SHP77 treated with DMSO at 0.1 percent for 48 hours (cell line): ENCODE data around the gene MBTPS1.

Experiments
- DNase-seq: peaks from one replicate; lab custom pipeline; 2025; lab: John Stamatoyannopoulos, UW

The MBTPS1 gene

DNA sequence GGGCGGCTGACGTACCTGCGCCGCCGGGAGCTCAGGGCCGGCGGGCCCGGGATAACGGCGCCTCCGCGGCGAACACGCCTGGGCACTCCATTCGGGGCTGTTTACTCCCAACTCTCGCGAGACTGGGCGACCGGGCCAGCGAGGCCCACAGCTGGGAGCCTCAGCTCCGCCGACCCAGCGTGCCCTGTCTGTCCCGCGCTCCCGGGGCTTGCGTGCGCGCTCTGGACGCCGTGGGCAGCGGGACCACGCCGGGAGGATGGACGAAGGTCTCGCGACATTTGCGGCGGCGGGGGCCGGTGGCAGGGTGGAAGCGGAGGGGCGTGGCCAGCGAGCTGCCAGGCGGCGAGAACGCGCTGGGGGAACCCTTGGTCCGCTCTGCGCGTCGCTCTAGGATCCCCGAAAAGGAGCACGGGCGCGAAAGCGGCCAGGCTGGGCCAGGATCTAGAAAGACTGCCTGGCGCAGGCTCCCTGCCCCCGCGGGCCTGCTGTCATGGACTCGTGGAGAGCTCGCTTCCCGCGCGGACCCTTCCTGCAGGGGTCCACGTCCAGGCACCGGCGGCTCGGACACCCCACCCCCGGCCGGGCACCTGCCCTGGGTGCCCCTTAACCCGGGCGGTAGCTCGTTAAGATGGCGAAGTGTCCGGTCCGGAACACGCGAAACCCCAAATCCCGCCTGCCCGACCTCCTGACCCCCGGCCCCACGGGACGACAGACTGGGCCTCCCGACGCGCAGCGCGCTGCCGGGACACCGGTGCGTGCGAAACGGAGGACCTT lies at the start of gene MBTPS1:
MBTPS1 (minus strand) TSS at position 223 of the 774 bp plus-strand sequence. CDS start 15,159 bp downstream, outside the sequence.
- peak; percentile 96 for DNase-seq

DNA sequence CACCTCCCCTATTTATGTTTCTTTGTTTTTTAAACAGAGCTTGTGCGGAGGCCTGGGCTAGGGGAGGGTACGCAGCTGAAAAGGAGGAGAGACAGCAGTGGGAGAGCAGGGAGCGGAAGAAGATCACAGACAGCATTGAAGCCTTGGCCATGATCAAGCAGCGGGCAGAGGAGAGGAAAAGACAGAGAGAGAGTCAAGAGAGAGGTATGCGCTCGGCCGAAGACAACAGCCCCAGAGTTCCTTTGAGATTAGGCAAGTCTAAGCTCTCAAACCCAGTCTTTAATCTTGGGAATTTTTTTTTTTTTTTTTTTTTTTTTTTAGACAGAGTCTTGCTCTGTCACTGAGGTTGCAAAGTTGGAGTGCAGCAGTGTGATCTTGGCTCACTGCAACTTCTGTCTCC lies 49.0 kb upstream of the MBTPS1 start:
- DNase-seq, result no peak

DNA sequence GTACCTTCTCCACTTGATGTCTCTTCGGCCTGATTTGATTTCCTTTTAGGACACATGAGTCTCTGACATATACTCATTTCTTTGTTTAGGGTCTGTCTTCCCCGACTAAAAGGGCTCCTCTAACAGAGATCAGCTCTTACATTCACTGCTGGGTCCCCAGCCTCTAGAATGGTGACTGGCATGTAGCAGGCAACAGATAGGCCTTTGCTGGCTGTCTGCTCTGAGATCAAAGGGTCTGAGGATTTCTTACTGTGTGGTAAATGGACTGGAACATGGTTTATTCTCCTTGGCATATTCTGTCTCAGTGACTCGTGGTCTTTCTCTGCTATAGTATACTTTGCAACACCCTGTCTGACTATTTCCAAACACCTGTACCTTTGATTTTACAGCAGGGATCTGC lies 45.1 kb upstream of the MBTPS1 start:
- no peak for DNase-seq

DNA sequence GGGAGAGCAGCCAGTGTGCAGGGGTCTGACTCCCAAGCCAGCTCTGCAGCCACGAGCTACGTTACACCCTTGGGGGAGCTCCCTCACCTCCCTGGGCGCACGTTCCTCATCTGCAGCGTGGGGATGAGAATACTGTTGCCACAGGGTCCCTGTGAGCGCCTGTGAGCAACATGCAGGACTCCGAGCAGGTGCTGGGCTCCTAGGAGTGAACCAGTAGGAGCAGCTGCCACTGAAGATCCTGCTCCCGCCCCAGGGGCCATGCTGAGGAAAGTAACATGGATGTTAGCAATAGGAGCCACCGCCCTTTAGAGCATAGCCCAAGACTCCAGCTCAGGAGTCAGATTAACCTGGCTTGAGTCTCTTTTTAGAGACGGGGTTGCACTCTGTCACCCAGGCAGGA lies 44.3 kb upstream of the MBTPS1 start:
- no peak for DNase-seq

DNA sequence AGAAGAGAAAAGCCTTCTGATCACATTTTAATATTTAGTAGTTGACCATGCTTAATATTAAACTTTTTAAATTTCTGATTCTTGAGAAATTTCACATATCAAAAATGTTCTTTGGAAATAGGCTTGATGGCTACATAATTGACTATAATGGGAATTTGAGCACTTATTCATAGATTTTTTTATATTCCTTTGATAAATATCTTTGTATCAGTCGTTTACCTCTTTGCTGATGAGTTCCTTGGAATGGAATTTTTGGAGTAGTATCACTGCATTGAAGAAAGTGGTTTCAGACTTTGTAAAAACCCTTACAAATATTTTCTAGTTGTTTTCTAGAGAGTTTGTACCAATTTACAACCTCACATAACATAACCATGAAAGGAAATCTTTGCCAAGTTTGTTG lies 43.1 kb upstream of the MBTPS1 start:
- no peak for DNase-seq

GRCh38 chr16:84159007-84159406 lies 42.3 kb upstream of the MBTPS1 start:
- no peak for DNase-seq

- no peak for DNase-seq
Observed at GRCh38 chr16:84156342-84156784, 39.6 kb upstream of the MBTPS1 start.

- DNase-seq, result no peak
Observed at GRCh38 chr16:84155771-84156170, 39.0 kb upstream of the MBTPS1 start.

DNA sequence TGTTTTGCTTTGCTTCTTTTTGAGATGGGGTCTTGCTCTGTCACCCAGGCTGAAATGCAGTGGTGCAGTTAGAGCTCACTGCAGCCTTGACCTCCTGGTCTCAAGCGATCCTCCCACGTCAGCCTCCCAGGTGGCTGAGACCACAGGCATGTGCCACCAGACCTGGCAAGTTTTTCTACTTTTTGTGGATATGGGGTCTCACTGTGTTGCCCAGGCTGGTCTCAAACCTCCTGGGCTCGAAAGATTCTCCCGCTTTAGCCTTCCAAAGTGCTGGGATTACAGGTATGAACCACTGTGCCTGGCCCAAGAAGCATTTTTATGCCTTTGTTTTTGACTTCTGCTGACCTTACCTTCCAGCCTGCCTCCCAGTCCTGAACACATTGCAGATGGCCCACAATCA lies 38.5 kb upstream of the MBTPS1 start:
- no peak for DNase-seq

DNA sequence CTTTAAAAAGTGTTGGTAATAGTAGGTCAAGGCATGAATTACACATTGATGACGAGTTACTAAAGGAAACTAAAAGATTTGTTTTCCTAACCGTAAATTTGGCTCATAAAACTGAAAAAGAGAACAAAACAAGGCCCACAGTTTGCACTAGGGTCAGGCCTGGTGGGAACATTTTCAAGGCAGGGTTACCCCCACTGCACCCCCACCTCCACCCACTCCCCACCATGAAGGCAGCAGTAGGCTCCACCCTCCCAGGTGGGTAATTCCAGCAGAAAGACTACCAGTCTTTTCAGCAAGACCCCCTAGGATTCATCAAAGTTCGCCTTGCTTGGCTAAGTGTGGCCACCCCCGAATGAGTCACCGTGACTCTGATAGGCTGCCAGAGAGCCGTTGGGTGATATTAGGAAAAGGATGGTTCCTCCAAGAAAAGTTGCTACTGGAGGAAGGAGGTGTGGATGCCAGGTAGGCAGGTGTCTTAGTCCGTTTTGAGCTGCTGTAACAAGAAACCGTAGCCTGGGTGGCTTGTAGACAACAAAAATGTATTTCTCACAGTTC lies 37.0 kb upstream of the MBTPS1 start:
- no peak for DNase-seq

DNA sequence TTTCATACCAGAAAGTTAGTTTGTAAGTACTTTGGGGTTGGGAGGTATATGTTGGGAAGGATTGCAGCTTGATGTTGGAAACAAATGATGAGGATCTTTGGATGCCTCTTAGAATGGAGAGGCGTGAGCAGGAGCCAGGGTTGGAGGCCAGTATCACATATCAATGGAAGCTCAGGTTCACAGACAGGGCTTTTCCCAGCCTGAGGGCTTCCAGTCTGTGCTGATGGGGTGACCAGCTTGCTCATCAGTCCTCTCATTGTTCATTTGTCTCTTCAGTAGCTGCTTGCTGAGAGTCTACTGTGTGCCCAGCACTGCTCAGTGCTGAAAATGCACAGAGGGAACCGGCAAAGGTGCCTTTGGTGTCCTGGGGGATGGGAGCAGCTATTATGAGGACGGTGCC lies 34.2 kb upstream of the MBTPS1 start:
- no peak for DNase-seq

DNA sequence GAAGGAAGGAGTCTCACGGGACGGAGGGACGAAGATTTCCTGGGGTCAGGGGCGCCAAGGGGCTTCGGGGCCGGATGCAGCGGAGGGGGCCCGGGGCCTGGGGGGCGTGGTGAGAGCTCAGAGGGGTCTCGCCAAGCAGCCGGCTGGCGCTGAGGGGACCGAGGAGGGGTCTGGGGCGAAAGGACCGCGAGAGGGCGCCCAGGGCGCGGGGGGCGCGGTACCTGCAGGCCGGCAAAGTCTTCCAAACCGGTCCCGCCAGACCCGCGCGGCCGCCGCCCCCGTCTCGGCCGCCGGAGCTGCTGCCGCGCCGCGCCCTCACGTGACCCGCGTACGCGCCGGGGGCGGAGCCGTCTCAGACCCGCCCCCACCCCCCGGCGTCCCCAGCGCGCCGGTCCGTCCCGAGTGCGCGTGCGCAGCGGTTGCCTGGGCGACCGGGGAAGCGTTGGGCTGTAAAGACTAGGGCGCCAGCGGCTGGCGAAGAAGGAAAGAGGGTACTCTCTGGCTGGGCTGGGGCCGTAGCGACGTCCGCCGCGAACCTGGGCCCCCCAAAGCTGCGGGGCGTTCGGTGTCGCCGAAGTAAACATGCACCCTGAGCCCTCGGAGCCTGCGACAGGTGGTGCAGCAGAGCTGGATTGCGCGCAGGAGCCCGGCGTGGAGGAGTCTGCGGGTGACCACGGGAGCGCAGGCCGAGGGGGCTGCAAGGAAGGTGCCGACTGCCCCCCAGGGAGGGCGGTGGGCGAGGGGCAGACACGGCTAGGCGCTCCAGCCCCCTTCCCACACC lies 28.3 kb upstream of the MBTPS1 start, which contains the start of the genes DNAAF1 and HSDL1:
DNAAF1 (plus strand) TSS at position 450 of the 781 bp plus-strand sequence; CDS start at position 583, 133 bp downstream.
HSDL1 (minus strand) TSS at position 319 of the 781 bp plus-strand sequence. CDS start 13,856 bp downstream, outside the sequence.
- DNase-seq, result peak; percentile 62

- DNase-seq, result no peak
Observed at GRCh38 chr16:84144209-84144858, 27.6 kb upstream of the MBTPS1 start.

DNA sequence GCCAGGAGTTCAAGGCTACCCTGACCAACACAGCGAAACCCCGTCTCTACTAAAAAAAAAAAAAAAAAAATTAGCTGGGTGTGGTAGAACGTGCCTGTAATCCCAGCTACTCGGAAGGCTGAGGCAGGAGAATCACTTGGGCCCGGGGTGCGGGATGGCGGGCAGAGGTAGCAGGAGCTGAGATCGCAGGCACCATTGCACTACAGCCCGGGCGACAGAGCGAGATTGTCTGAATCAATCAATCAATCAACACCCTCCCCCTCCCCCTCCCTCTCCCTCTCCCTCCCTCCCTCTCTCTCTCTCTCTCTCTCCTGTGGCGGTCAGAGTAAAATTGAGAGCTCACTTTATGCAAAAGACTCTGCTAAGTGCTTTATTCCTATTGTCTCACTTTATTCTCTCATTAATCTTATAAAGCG lies 27.1 kb upstream of the MBTPS1 start:
- DNase-seq, result no peak

DNA sequence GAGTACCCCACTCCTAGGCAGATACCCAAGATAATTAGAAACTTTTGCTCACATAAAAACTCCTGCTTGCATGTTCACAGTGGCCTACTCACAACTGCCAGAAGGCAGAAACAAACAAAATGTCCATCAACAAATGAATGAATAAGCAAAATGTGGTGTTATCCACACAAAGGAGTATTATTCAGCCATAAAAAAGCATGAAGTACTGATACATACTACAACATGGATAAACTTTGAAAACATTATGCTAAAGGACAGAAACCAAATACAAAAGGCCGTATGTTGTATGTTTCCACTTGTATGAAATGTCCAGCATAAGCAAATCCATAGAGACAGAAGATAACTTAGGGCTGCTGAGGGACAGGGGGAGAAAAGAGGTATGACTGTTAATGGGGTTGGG lies 26.3 kb upstream of the MBTPS1 start:
- no peak for DNase-seq

GRCh38 chr16:84141143-84141670 lies 24.5 kb upstream of the MBTPS1 start:
- no peak for DNase-seq

DNA sequence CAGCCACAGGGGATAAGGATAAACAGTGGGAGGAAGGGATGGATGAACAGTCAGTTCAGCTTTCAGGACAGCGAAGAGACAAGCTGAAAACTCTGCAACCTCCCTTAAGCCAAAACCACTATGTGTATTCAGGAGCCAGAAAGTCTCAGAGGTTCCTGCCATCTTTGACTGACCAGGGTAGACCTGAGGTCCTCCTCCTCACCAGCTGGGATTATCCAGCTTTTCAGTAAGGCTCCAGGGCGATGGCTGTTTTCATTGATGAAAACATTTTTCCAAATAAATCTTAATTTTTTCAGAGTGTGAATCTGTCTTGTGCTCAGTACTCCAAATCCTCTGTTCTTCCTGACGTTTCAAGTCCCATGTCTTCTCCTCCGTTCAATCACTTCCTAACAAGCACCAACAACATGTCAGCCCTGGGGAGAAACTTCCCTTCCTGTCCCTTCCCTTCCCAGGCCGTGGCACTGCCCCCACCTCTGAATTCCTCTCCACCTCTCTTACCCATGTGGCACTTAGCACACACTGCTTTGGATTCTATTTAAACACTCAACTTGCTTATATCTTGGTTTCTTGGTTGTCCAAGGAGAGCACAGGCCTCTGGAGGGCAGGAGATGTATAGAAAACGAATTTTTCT lies 23.0 kb upstream of the MBTPS1 start:
- no peak for DNase-seq

DNA sequence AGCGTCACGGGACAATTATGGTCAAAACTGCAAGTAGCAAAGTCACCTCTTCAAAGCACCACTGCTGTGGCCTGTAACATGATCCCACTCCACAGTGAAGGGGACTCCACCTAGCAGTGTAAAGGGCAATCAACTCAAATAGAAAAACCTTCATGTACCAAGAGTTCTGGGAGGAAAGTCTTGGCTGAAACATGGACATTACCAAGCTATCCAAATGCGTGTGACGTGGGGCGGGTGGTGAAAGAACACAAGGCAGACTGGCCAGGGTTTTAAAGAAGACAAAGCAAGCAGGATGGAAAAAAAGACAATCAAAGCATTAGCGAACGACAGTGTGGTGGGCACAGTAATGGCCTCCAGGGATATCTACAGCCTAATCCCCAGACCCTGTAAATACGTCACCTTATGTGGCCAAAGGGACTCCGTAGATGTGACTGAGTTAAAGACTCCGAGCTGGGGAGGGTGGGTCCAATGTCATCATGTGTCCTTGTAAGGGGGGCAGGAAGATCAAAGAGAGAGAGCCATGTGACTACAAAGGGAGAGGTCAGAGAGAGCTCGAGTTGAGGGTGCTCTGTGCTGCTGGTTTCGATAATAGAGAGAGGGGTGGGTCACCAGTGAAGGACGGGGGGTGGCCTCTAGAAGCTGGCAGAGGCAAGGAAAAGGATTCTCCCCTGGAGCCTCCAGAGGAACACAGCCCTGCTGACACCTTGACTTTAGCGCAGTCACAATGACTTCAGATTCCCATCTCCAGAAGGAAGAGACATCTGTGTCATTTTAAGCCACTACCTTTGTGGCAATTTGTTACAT lies 22.3 kb upstream of the MBTPS1 start:
- peak; percentile 87 for DNase-seq

- no peak for DNase-seq
Observed at GRCh38 chr16:84138500-84138823, 21.7 kb upstream of the MBTPS1 start.

DNA sequence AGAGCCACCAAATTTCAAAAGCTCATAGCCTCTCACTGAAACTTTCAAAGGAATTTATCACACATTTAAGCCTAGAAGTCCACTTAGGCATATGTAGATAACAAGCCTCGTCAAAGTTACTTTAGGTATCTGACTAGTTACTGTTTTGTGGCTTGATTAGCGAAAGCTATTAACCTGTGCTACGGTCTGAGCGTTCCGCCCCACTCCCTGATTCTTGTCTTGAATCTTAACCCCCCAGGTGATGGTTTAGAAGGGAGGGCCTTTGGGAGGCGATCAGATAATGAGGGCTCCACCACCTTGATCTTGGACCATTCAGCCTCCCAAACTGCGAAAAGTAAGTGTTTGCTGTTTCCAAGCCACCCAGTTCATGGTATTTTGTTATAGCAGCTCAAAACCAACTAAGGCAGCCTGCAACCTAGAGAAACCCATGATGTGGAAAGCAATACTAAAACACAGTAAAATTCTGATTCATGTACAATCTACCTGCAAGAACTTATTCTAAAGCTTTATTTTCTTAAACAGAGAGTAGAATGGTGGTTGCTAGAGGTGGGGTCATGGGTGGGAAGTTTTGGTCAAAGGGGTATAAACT lies 21.1 kb upstream of the MBTPS1 start:
- no peak for DNase-seq
